ENCODE data around the gene OIP5. TPM values are rescaled to one million over a fixed set of nuclear protein-coding genes. Genes with fewer than 3 reads are reported as not detected.

The OIP5 gene
- total and polyA plus RNA-seq, 10 of the 15 experiments (the other 5 are each of a cell fraction or from before 2014, with no cell fraction given), result 4.8 to 61.4 (median 22.1) TPM

DNA sequence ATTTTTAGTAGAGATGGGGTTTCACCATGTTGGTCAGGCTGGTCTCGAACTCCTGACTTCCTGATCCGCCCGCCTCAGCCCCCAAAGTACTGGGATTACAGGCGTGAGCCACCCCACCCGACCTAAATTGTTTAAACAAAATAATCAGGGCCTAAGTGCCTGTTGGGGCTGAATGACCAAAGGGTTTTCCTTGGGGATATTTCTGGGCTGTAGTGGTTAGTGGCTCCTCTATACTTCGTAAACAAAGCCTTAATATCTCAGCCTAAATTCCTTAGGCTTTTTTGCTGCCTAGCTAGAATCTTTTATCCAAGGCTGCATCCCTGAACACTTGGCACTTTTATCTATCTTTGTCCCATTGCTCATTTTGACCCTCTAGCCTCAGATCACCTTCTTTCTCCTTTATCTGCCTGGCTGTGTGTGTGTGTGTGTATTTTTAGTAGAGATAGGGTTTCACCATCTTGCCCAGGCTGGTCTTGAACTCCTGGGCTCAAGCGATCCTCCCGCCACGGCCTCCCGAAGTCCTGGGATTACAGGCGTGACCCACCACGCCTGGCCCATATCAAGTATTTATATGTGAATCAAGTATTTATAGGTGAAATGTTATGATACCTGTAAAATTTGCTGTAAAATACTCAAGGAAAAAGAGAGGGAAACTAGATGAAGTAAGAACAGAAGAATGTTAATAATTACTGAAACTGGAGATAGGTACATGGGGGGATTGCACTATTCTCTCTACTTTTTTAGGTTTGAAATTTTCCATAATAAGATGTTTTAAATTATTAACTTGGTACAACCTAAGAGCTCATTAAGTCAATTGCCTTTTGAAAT, 2.1 kb upstream of the OIP5 start (continued):
- TF ChIP-seq, protein P1, sequence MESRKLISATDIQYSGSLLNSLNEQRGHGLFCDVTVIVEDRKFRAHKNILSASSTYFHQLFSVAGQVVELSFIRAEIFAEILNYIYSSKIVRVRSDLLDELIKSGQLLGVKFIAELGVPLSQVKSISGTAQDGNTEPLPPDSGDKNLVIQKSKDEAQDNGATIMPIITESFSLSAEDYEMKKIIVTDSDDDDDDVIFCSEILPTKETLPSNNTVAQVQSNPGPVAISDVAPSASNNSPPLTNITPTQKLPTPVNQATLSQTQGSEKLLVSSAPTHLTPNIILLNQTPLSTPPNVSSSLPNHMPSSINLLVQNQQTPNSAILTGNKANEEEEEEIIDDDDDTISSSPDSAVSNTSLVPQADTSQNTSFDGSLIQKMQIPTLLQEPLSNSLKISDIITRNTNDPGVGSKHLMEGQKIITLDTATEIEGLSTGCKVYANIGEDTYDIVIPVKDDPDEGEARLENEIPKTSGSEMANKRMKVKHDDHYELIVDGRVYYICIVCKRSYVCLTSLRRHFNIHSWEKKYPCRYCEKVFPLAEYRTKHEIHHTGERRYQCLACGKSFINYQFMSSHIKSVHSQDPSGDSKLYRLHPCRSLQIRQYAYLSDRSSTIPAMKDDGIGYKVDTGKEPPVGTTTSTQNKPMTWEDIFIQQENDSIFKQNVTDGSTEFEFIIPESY (IDR thresholded peaks at IDR 0.05), result 0 out of 2 replicates have a peak, but pooled peaks have one; percentile 27
- TF ChIP-seq, protein P2, sequence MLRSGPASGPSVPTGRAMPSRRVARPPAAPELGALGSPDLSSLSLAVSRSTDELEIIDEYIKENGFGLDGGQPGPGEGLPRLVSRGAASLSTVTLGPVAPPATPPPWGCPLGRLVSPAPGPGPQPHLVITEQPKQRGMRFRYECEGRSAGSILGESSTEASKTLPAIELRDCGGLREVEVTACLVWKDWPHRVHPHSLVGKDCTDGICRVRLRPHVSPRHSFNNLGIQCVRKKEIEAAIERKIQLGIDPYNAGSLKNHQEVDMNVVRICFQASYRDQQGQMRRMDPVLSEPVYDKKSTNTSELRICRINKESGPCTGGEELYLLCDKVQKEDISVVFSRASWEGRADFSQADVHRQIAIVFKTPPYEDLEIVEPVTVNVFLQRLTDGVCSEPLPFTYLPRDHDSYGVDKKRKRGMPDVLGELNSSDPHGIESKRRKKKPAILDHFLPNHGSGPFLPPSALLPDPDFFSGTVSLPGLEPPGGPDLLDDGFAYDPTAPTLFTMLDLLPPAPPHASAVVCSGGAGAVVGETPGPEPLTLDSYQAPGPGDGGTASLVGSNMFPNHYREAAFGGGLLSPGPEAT (IDR thresholded peaks at IDR 0.05; ENCODE audit: low read depth), result no peak
- 0 out of 2 replicates have a peak, but pooled peaks have one; percentile 5 for TF ChIP-seq SMARCA5 (IDR thresholded peaks at IDR 0.05)
- no peak for TF ChIP-seq ZNF384 (IDR thresholded peaks at IDR 0.05; ENCODE audit: borderline replicate concordance, low read depth, low read length)
- TF ChIP-seq, protein P3, sequence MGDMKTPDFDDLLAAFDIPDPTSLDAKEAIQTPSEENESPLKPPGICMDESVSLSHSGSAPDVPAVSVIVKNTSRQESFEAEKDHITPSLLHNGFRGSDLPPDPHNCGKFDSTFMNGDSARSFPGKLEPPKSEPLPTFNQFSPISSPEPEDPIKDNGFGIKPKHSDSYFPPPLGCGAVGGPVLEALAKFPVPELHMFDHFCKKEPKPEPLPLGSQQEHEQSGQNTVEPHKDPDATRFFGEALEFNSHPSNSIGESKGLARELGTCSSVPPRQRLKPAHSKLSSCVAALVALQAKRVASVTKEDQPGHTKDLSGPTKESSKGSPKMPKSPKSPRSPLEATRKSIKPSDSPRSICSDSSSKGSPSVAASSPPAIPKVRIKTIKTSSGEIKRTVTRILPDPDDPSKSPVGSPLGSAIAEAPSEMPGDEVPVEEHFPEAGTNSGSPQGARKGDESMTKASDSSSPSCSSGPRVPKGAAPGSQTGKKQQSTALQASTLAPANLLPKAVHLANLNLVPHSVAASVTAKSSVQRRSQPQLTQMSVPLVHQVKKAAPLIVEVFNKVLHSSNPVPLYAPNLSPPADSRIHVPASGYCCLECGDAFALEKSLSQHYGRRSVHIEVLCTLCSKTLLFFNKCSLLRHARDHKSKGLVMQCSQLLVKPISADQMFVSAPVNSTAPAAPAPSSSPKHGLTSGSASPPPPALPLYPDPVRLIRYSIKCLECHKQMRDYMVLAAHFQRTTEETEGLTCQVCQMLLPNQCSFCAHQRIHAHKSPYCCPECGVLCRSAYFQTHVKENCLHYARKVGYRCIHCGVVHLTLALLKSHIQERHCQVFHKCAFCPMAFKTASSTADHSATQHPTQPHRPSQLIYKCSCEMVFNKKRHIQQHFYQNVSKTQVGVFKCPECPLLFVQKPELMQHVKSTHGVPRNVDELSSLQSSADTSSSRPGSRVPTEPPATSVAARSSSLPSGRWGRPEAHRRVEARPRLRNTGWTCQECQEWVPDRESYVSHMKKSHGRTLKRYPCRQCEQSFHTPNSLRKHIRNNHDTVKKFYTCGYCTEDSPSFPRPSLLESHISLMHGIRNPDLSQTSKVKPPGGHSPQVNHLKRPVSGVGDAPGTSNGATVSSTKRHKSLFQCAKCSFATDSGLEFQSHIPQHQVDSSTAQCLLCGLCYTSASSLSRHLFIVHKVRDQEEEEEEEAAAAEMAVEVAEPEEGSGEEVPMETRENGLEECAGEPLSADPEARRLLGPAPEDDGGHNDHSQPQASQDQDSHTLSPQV (IDR thresholded peaks at IDR 0.05), result no peak
- TF ChIP-seq, protein P4, sequence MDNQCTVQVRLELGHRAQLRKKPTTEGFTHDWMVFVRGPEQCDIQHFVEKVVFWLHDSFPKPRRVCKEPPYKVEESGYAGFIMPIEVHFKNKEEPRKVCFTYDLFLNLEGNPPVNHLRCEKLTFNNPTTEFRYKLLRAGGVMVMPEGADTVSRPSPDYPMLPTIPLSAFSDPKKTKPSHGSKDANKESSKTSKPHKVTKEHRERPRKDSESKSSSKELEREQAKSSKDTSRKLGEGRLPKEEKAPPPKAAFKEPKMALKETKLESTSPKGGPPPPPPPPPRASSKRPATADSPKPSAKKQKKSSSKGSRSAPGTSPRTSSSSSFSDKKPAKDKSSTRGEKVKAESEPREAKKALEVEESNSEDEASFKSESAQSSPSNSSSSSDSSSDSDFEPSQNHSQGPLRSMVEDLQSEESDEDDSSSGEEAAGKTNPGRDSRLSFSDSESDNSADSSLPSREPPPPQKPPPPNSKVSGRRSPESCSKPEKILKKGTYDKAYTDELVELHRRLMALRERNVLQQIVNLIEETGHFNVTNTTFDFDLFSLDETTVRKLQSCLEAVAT (IDR thresholded peaks at IDR 0.05), result peak; percentile 70
- no peak for TF ChIP-seq JUNB (IDR thresholded peaks at IDR 0.05)
- no peak for TF ChIP-seq FOXK2 (IDR thresholded peaks at IDR 0.05)
- TF ChIP-seq SMAD1 (IDR thresholded peaks at IDR 0.05; ENCODE audit: low read depth, partially characterized antibody), result peak; percentile 26
- TF ChIP-seq, protein P5, sequence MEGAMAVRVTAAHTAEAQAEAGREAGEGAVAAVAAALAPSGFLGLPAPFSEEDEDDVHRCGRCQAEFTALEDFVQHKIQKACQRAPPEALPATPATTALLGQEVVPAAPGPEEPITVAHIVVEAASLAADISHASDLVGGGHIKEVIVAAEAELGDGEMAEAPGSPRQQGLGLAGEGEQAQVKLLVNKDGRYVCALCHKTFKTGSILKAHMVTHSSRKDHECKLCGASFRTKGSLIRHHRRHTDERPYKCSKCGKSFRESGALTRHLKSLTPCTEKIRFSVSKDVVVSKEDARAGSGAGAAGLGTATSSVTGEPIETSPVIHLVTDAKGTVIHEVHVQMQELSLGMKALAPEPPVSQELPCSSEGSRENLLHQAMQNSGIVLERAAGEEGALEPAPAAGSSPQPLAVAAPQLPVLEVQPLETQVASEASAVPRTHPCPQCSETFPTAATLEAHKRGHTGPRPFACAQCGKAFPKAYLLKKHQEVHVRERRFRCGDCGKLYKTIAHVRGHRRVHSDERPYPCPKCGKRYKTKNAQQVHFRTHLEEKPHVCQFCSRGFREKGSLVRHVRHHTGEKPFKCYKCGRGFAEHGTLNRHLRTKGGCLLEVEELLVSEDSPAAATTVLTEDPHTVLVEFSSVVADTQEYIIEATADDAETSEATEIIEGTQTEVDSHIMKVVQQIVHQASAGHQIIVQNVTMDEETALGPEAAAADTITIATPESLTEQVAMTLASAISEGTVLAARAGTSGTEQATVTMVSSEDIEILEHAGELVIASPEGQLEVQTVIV (IDR thresholded peaks at IDR 0.05; ENCODE audit: borderline replicate concordance, partially characterized antibody), result no peak
- TF ChIP-seq BACH1 (IDR thresholded peaks at IDR 0.05; ENCODE audit: borderline replicate concordance), result no peak
- TF ChIP-seq IKZF2 (IDR thresholded peaks at IDR 0.05), result 0 out of 4 replicates have a peak, but pooled peaks of 1 of the 2 experiments have one; percentile 35
- no peak for TF ChIP-seq ZNF622 (IDR thresholded peaks at IDR 0.05)
